SU-DHL-6 (cell line): ENCODE measurements around the gene ECI1.

Experiments
- H2AFZ ChIP-seq: fragments of 200-600 bp; sonication (generic); 2 replicates; pipeline ENCODE4 v1.6.1; 2014; ENCODE audit warnings: low read depth, mild to moderate bottlenecking, moderate library complexity, mixed read lengths, antibody characterized with exemption, low read length; ENCODE audit not compliant: severe bottlenecking
- H3F3A ChIP-seq: fragments of 200-600 bp; shearing (Covaris generic); 2 replicates; pipeline ENCODE4 v1.6.0; 2016; ENCODE audit warnings: antibody characterized with exemption, mild to moderate bottlenecking; ENCODE audit not compliant: insufficient read depth
- H3K27ac ChIP-seq: fragments of 200-600 bp; sonication (generic); 2 replicates; pipeline ENCODE4 v1.5.1; 2016; ENCODE audit warnings: low read depth, mild to moderate bottlenecking, low read length, moderate library complexity, mixed read lengths
- H3K27me3 ChIP-seq: fragments of 200-600 bp; sonication (generic), shearing (Covaris generic); 2 replicates; pipeline ENCODE4 v1.6.0; 2014; ENCODE audit warnings: mild to moderate bottlenecking, low read length
- H3K36me3 ChIP-seq: fragments of 200-600 bp; sonication (generic); 2 replicates; pipeline ENCODE4 v1.6.1; 2014; ENCODE audit warnings: mild to moderate bottlenecking, low read length, mixed read lengths
- H3K4me2 ChIP-seq: fragments of 300-600, 200-600 bp; shearing (Covaris generic), sonication (generic); 2 replicates; pipeline ENCODE4 v1.6.0; 2014; ENCODE audit warnings: low read length, low read depth, mild to moderate bottlenecking; ENCODE audit not compliant: poor library complexity, severe bottlenecking
- H3K4me3 ChIP-seq: fragments of 200-600 bp; sonication (generic); 2 replicates; pipeline ENCODE4 v1.5.1; 2014; ENCODE audit warnings: antibody characterized with exemption, low read length, mild to moderate bottlenecking, mixed read lengths; ENCODE audit not compliant: insufficient read depth, poor library complexity, severe bottlenecking
- H3K79me2 ChIP-seq: fragments of 200-600 bp; sonication (generic); 2 replicates; pipeline ENCODE4 v1.6.1; 2014; ENCODE audit warnings: mild to moderate bottlenecking, low read length, moderate library complexity; ENCODE audit not compliant: insufficient read depth
- H3K9ac ChIP-seq: fragments of 200-600 bp; sonication (generic); 2 replicates; pipeline ENCODE4 v1.7.0; 2014; ENCODE audit warnings: mild to moderate bottlenecking, low read length
- H3K9me2 ChIP-seq: fragments of 200-600 bp; sonication (generic); replicated peaks from 2 replicates; pipeline ENCODE4 v1.6.1; 2014; ENCODE audit warnings: low read length; ENCODE audit not compliant: insufficient read depth
- H3K9me3 ChIP-seq: fragments of 200-600 bp; sonication (generic); 2 replicates; pipeline ENCODE4 v1.6.1; 2014; ENCODE audit warnings: low read length, mixed read lengths; ENCODE audit not compliant: insufficient read depth
- H4K20me1 ChIP-seq: fragments of 200-600 bp; sonication (generic); 2 replicates; pipeline ENCODE4 v1.6.1; 2014; ENCODE audit warnings: low read depth, mild to moderate bottlenecking, antibody characterized with exemption, low read length, moderate library complexity, mixed read lengths
- CTCF ChIP-seq: fragments of 200-600 bp; sonication (generic); IDR thresholded peaks from one replicate; pipeline ENCODE4 v1.5.1; 2017; ENCODE audit warnings: antibody characterized with exemption, mild to moderate bottlenecking, low read length, moderate library complexity; ENCODE audit not compliant: insufficient read depth, poor library complexity, severe bottlenecking
- EZH2phosphoT487 ChIP-seq: fragments of 200-600 bp; sonication (generic), shearing (Covaris generic); conservative IDR thresholded peaks from 2 replicates; pipeline ENCODE4 v1.6.1; 2018; ENCODE audit warnings: mild to moderate bottlenecking, antibody characterized with exemption, low read length, moderate library complexity, mixed read lengths

Gene ECI1

GRCh38 chr16:2282866-2283555 lies 31.6 kb upstream of the ECI1 start:
- no peaks in the 10 kb centered on the region for H3K9me3 ChIP-seq
- H3K4me2 ChIP-seq: no peak overlapping the region
- no peaks in the 10 kb centered on the region for H3K36me3 ChIP-seq
- H4K20me1 ChIP-seq: no peaks in the 10 kb centered on the region
- no peaks in the 10 kb centered on the region for H3F3A ChIP-seq
- H3K9me2 ChIP-seq: no peaks in the 10 kb centered on the region
- TF ChIP-seq EZH2phosphoT487: no peak
- TF ChIP-seq CTCF: no peak
- no peaks in the 10 kb centered on the region for H3K79me2 ChIP-seq
- H2AFZ ChIP-seq: no peak overlapping the region
- H3K9ac ChIP-seq: no peak overlapping the region
- no peak overlapping the region for H3K4me3 ChIP-seq
- H3K27ac ChIP-seq: no peak overlapping the region
- no peaks in the 10 kb centered on the region for H3K27me3 ChIP-seq

GRCh38 chr16:2282262-2282661 lies 30.9 kb upstream of the ECI1 start:
- Histone ChIP-seq H3K4me3 (no peak overlapping the region), H4K20me1 (no peaks in the 10 kb centered on the region), H3K36me3 (no peaks in the 10 kb centered on the region), H3F3A (no peaks in the 10 kb centered on the region), H3K9ac (no peak overlapping the region), H3K9me2 (no peaks in the 10 kb centered on the region), H3K79me2 (no peaks in the 10 kb centered on the region), H3K27ac (no peak overlapping the region), H3K4me2 (no peak overlapping the region), H3K27me3 (no peaks in the 10 kb centered on the region), H2AFZ (no peak overlapping the region), H3K9me3 (no peaks in the 10 kb centered on the region)
- no peak for TF ChIP-seq CTCF
- no peak for TF ChIP-seq EZH2phosphoT487

- Histone ChIP-seq H3K9me3 (no peaks in the 10 kb centered on the region), H3K9me2 (no peaks in the 10 kb centered on the region), H3K9ac (no peak overlapping the region), H3K4me2 (no peak overlapping the region), H3K27ac (no peak overlapping the region), H3K4me3 (no peak overlapping the region), H3K36me3 (no peaks in the 10 kb centered on the region), H3K79me2 (no peaks in the 10 kb centered on the region), H3K27me3 (no peaks in the 10 kb centered on the region), H2AFZ (no peak overlapping the region), H4K20me1 (no peaks in the 10 kb centered on the region), H3F3A (no peaks in the 10 kb centered on the region)
- no peak for TF ChIP-seq EZH2phosphoT487
Observed at GRCh38 chr16:2280981-2281542, 29.7 kb upstream of the ECI1 start.

GRCh38 chr16:2280461-2280860 lies 29.1 kb upstream of the ECI1 start:
- Histone ChIP-seq H3K27me3 (no peaks in the 10 kb centered on the region), H3K79me2 (no peaks in the 10 kb centered on the region), H3K27ac (no peak overlapping the region), H3K4me3 (no peak overlapping the region), H2AFZ (no peak overlapping the region), H3F3A (no peaks in the 10 kb centered on the region), H4K20me1 (no peaks in the 10 kb centered on the region), H3K9me2 (no peaks in the 10 kb centered on the region), H3K36me3 (no peaks in the 10 kb centered on the region), H3K9ac (no peak overlapping the region), H3K9me3 (no peaks in the 10 kb centered on the region), H3K4me2 (no peak overlapping the region)
- TF ChIP-seq EZH2phosphoT487 (no peak), CTCF (no peak)
